CD4-positive, CD25-positive, alpha-beta regulatory T cell (primary cell): ENCODE results near the gene LSP1. TPM values are rescaled to one million over a fixed set of nuclear protein-coding genes. Genes with fewer than 3 reads are reported as not detected.
"Not testable (repeated sequence)": the region's sequence is repeated elsewhere in the genome, so short reads cannot be mapped to it uniquely, and the experiment has no call there.

Source experiments
- ATAC-seq, 2 donors: fragments of 150-1000 bp; cut with Tn5 transposase; one replicate each; pipeline ENCODE4 v1.10.0; 2021; ENCODE audit warnings: low read depth in 2 of 2, moderate number of reproducible peaks in 2 of 2, moderate library complexity in 1 of 2
- DNase-seq, 3 donors: peaks; one replicate each; pipeline versions ENCODE4 v3.0.0 to v3.0.0-alpha.2; 2012 to 2022; ENCODE audit warnings: mixed read lengths in 1 of 3
- H3K27ac ChIP-seq: one replicate; pipeline ENCODE4 v1.7.0; 2013; ENCODE audit warnings: mild to moderate bottlenecking, low read length; ENCODE audit not compliant: insufficient read depth, poor library complexity, severe bottlenecking
- H3K27me3 ChIP-seq: one replicate; pipeline ENCODE4 v1.7.0; 2013; ENCODE audit warnings: low read length; ENCODE audit not compliant: control insufficient read depth, insufficient read depth
- H3K36me3 ChIP-seq: one replicate; pipeline ENCODE4 v1.7.0; 2013; ENCODE audit warnings: mild to moderate bottlenecking, low read length, moderate library complexity; ENCODE audit not compliant: control insufficient read depth, insufficient read depth
- H3K4me1 ChIP-seq: 2 replicates; pipeline ENCODE4 v1.7.0; 2013; ENCODE audit warnings: mild to moderate bottlenecking, low read length; ENCODE audit not compliant: insufficient read depth, control insufficient read depth, poor library complexity, severe bottlenecking
- H3K4me3 ChIP-seq: one replicate; pipeline ENCODE4 v1.7.0; 2013; ENCODE audit warnings: low read depth, mild to moderate bottlenecking, low read length, moderate library complexity
- H3K9me3 ChIP-seq, 2 experiments: 1 replicate in 1 of 2; 2 replicates in 1 of 2; pipeline ENCODE4 v1.7.0; 2013; ENCODE audit warnings: low read length in 2 of 2, mild to moderate bottlenecking in 1 of 2, moderate library complexity in 1 of 2; ENCODE audit not compliant: control insufficient read depth in 2 of 2
- H3K27ac Mint-ChIP-seq, 3 donors: one replicate each; pipeline ENCODE4 v1.8.0; 2020 to 2022; ENCODE audit warnings: mild to moderate bottlenecking in 3 of 3, mixed read lengths in 3 of 3, moderate library complexity in 2 of 3
- H3K27me3 Mint-ChIP-seq: one replicate; pipeline ENCODE4 v1.8.0; 2022; ENCODE audit warnings: mild to moderate bottlenecking, mixed read lengths
- H3K36me3 Mint-ChIP-seq: one replicate; pipeline ENCODE4 v1.8.0; 2020; ENCODE audit warnings: mixed read lengths
- H3K4me1 Mint-ChIP-seq, 4 donors: one replicate each; pipeline ENCODE4 v1.8.0; 2020 to 2022; ENCODE audit warnings: mixed read lengths in 4 of 4, mild to moderate bottlenecking in 1 of 4
- H3K4me3 Mint-ChIP-seq, 4 donors: one replicate each; pipeline ENCODE4 v1.8.0; 2020 to 2022; ENCODE audit warnings: mild to moderate bottlenecking in 4 of 4, mixed read lengths in 4 of 4, moderate library complexity in 3 of 4
- H3K9me3 Mint-ChIP-seq, 7 donors: one replicate each; pipeline ENCODE4 v1.8.0; 2020 to 2022; ENCODE audit warnings: mixed read lengths in 7 of 7, mild to moderate bottlenecking in 3 of 7, moderate library complexity in 2 of 7
- polyA plus RNA-seq, 4 donors: library from polyadenylated mRNA; unstranded; fragments of 300-500 nt; fragmentation: Illumina TruSeq; gene quantifications; one replicate each; pipeline ENCODE4 v1.2.3, GENCODE V29; 2021
- total RNA-seq: library from RNA; stranded (reverse); gene quantifications from one replicate; pipeline ENCODE4 v1.2.3, GENCODE V29; 2022

Gene LSP1
- total and polyA plus RNA-seq, 5 donors from 2014 or later: 381 to 514 (median 452) TPM

GRCh38 chr11:1936072-1936780 lies 83.3 kb downstream of the LSP1 start:
- DNase-seq (no peak), ATAC-seq (no peak)
- H3K27ac ChIP-seq: no peak overlapping the region
- no peaks in the 10 kb centered on the region for H3K27me3 ChIP-seq
- H3K36me3 Mint-ChIP-seq: peaks cover 8% of the 10 kb centered on the region
- no peak overlapping the region for H3K4me3 Mint-ChIP-seq
- peaks cover 13% of the 10 kb centered on the region for H3K27me3 Mint-ChIP-seq
- peaks cover 0 to 8% (median 1%) of the 10 kb centered on the region in 4 donors for H3K4me1 Mint-ChIP-seq
- no peaks in the 10 kb centered on the region for H3K9me3 ChIP-seq
- no peaks in the 10 kb centered on the region for H3K4me1 ChIP-seq
- no peaks in the 10 kb centered on the region for H3K9me3 Mint-ChIP-seq
- H3K27ac Mint-ChIP-seq: no peak overlapping the region
- H3K36me3 ChIP-seq: no peaks in the 10 kb centered on the region
- H3K4me3 ChIP-seq: no peak overlapping the region

- Mint-ChIP-seq H3K27ac (no peak overlapping the region), H3K9me3 (no peaks in the 10 kb centered on the region), H3K27me3 (peaks cover 13% of the 10 kb centered on the region), H3K4me3 (no peak overlapping the region), H3K36me3 (peaks cover 8% of the 10 kb centered on the region), H3K4me1 (peaks cover 0 to 8% (median 1%) of the 10 kb centered on the region in 4 donors)
- H3K36me3 ChIP-seq: no peaks in the 10 kb centered on the region
- no peak overlapping the region for H3K27ac ChIP-seq
- no peak overlapping the region for H3K4me3 ChIP-seq
- ATAC-seq (no peak), DNase-seq (peak in 2 of 3 donors; percentile 0)
- H3K27me3 ChIP-seq: no peaks in the 10 kb centered on the region
- no peaks in the 10 kb centered on the region for H3K9me3 ChIP-seq
- no peaks in the 10 kb centered on the region for H3K4me1 ChIP-seq
These were observed 84.1 kb downstream of the LSP1 start for GRCh38 chr11:1936781-1937615.

DNA sequence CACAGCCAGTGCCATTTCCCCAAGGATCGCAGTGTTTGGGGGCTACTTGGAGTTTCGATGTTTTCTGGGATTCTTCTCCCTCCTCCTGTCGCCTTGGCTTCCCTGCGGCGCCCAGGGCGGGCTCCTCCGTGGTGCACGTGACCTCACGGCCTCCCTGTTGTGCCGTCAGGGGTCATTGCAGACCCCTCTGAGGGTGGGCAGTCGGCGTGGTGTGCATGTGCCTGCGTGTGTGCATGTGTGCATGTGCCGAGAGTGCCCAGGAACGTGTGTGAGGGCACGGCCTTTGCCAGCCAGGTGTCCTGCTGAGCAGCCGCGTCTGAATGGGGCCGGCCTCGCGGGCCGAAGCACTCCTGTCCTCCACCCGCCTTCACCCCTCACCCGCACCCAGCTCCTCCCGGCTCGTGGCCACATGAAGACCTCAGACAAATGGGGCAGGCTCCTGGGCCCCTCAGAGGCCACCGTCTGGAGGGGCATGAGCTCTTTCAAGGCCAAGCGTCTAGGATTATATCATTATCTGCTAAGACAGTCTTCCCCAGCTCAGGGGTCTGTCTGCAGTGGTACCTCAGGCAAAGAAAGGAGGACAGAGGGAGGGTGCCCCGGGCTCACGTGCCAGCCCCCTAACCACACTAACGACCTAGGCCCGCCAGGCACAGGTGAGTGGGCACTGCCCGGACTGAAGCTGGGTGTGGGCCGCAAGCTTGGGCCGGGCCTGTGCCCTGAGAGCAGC lies 84.9 kb downstream of the LSP1 start:
- H3K4me3 ChIP-seq: no peak overlapping the region
- DNase-seq (peak in 1 of 3 donors; percentile 0), ATAC-seq (no peak)
- peaks cover 8% of the 10 kb centered on the region for H3K36me3 Mint-ChIP-seq
- no peak overlapping the region for H3K27ac ChIP-seq
- peaks cover 0 to 8% (median 1%) of the 10 kb centered on the region in 4 donors for H3K4me1 Mint-ChIP-seq
- H3K27me3 Mint-ChIP-seq: peaks cover 13% of the 10 kb centered on the region
- H3K27me3 ChIP-seq: no peaks in the 10 kb centered on the region
- no peaks in the 10 kb centered on the region for H3K9me3 Mint-ChIP-seq
- H3K36me3 ChIP-seq: no peaks in the 10 kb centered on the region
- no peak overlapping the region for H3K27ac Mint-ChIP-seq
- H3K9me3 ChIP-seq: no peaks in the 10 kb centered on the region
- H3K4me3 Mint-ChIP-seq: no peak overlapping the region
- H3K4me1 ChIP-seq: no peaks in the 10 kb centered on the region

GRCh38 chr11:1938343-1939005 lies 85.6 kb downstream of the LSP1 start:
- no peak overlapping the region for H3K4me3 Mint-ChIP-seq
- H3K9me3 Mint-ChIP-seq: no peaks in the 10 kb centered on the region
- H3K27ac ChIP-seq: no peak overlapping the region
- H3K36me3 ChIP-seq: no peaks in the 10 kb centered on the region
- H3K9me3 ChIP-seq: no peaks in the 10 kb centered on the region
- DNase-seq (no peak), ATAC-seq (no peak)
- H3K36me3 Mint-ChIP-seq: peaks cover 3% of the 10 kb centered on the region
- peaks cover 8% of the 10 kb centered on the region for H3K27me3 Mint-ChIP-seq
- no peaks in the 10 kb centered on the region for H3K4me1 ChIP-seq
- no peak overlapping the region for H3K4me3 ChIP-seq
- H3K4me1 Mint-ChIP-seq: peaks cover 0 to 8% (median 1%) of the 10 kb centered on the region in 4 donors
- H3K27me3 ChIP-seq: no peaks in the 10 kb centered on the region
- H3K27ac Mint-ChIP-seq: no peak overlapping the region

GRCh38 chr11:1939006-1939625 lies 86.2 kb downstream of the LSP1 start:
- no peaks in the 10 kb centered on the region for H3K36me3 ChIP-seq
- H3K27me3 ChIP-seq: no peaks in the 10 kb centered on the region
- H3K4me1 ChIP-seq: no peaks in the 10 kb centered on the region
- DNase-seq (peak in 2 of 3 donors; percentile 14 to 30), ATAC-seq (peak in 1 of 2 donors; percentile 22)
- H3K27ac Mint-ChIP-seq: no peak overlapping the region
- H3K36me3 Mint-ChIP-seq: no peaks in the 10 kb centered on the region
- H3K9me3 ChIP-seq: no peaks in the 10 kb centered on the region
- H3K4me3 Mint-ChIP-seq: peak overlapping the region in 1 of 4 donors; percentile 57
- H3K27ac ChIP-seq: no peak overlapping the region
- peaks cover 0 to 9% (median 1%) of the 10 kb centered on the region in 4 donors for H3K4me1 Mint-ChIP-seq
- no peak overlapping the region for H3K4me3 ChIP-seq
- H3K9me3 Mint-ChIP-seq: no peaks in the 10 kb centered on the region
- H3K27me3 Mint-ChIP-seq: peaks cover 3% of the 10 kb centered on the region

DNA sequence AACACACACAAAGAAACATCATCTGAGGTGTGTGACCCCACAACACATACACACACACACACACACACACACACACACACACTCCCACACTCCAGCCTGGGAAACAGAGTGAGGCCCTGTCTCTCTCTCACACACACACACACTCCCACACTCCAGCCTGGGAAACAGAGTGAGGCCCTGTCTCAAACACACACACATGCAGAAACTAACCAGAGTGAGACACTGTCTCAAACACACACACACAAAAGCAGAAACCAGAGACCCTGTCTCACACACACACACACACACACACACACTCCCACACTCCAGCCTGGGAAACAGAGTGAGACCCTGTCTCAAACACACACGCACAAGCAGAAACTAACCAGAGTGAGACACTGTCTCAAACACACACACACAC lies 86.9 kb downstream of the LSP1 start:
- Mint-ChIP-seq H3K27ac (peak overlapping the region in 2 of 3 donors; percentile 5 to 82), H3K4me1 (peaks cover 0 to 10% (median 1%) of the 10 kb centered on the region in 4 donors)
- H3K36me3 ChIP-seq, H3K36me3 Mint-ChIP-seq, DNase-seq, H3K9me3 Mint-ChIP-seq, H3K4me3 ChIP-seq, H3K9me3 ChIP-seq, H3K27me3 Mint-ChIP-seq, H3K4me3 Mint-ChIP-seq, H3K27me3 ChIP-seq, H3K4me1 ChIP-seq, H3K27ac ChIP-seq, ATAC-seq: not testable (repeated sequence)
